CD8-positive, alpha-beta memory T cell (primary cell): ENCODE measurements around the gene GGT6. TPM values are rescaled to one million over a fixed set of nuclear protein-coding genes. Genes with fewer than 3 reads are reported as not detected.
A peak's percentile ranks its signal among the peaks of the same experiment; 100 is the strongest.

Experiments
- CTCF ChIA-PET: fragments of 350-600 bp; sonication (Branson Sonifier 250); formaldehyde crosslinking; loops from one replicate; lab custom pipeline; 2021; ENCODE audit warnings: antibody characterized with exemption; lab: Charles Lee
- POLR2A ChIA-PET: fragments of 350-600 bp; sonication (Branson Sonifier 250); formaldehyde crosslinking; loops from one replicate; lab custom pipeline; 2021; ENCODE audit warnings: antibody characterized with exemption; lab: Charles Lee
- DNase-seq, 5 donors: peaks; one replicate each; pipeline versions ENCODE4 v3.0.0 to v3.0.0-alpha.2; 2020 to 2022; ENCODE audit warnings: mixed read lengths in 1 of 5
- H3K27ac ChIP-seq: one replicate; pipeline ENCODE4 v1.7.0; 2013; ENCODE audit warnings: low read depth, mild to moderate bottlenecking, low read length, moderate library complexity
- H3K27me3 ChIP-seq: 2 replicates; pipeline ENCODE4 v1.7.0; 2013; ENCODE audit warnings: low read length, mild to moderate bottlenecking; ENCODE audit not compliant: insufficient read depth, poor library complexity, severe bottlenecking
- H3K36me3 ChIP-seq: 2 replicates; pipeline ENCODE4 v1.7.0; 2013; ENCODE audit warnings: mild to moderate bottlenecking, low read length, moderate library complexity; ENCODE audit not compliant: insufficient read depth
- H3K4me1 ChIP-seq: 2 replicates; pipeline ENCODE4 v1.7.0; 2013; ENCODE audit warnings: mild to moderate bottlenecking, low read length, moderate library complexity; ENCODE audit not compliant: insufficient read depth
- H3K4me3 ChIP-seq: 2 replicates; pipeline ENCODE4 v1.7.0; 2013; ENCODE audit warnings: mild to moderate bottlenecking, low read length
- H3K9me3 ChIP-seq: 2 replicates; pipeline ENCODE4 v1.7.0; 2013; ENCODE audit warnings: mild to moderate bottlenecking, low read length
- H3K27ac Mint-ChIP-seq, 8 donors: one replicate each; pipeline ENCODE4 v1.8.0; 2020 to 2021; ENCODE audit warnings: mixed read lengths in 8 of 8, mild to moderate bottlenecking in 6 of 8, inconsistent platforms in 3 of 8, moderate library complexity in 3 of 8
- H3K27me3 Mint-ChIP-seq, 2 donors: one replicate each; pipeline ENCODE4 v1.8.0; 2020 to 2021; ENCODE audit warnings: mixed read lengths in 2 of 2, mild to moderate bottlenecking in 1 of 2, moderate library complexity in 1 of 2
- H3K36me3 Mint-ChIP-seq, 3 donors: one replicate each; pipeline ENCODE4 v1.8.0; 2020 to 2021; ENCODE audit warnings: mixed read lengths in 3 of 3, inconsistent platforms in 1 of 3, mild to moderate bottlenecking in 1 of 3
- H3K4me1 Mint-ChIP-seq, 3 donors: one replicate each; pipeline ENCODE4 v1.8.0; 2020 to 2021; ENCODE audit warnings: mixed read lengths in 3 of 3, inconsistent platforms in 1 of 3, mild to moderate bottlenecking in 1 of 3
- H3K4me3 Mint-ChIP-seq, 7 donors: one replicate each; pipeline ENCODE4 v1.8.0; 2020 to 2021; ENCODE audit warnings: mixed read lengths in 7 of 7, mild to moderate bottlenecking in 6 of 7, moderate library complexity in 4 of 7, inconsistent platforms in 2 of 7
- H3K9me3 Mint-ChIP-seq, 5 donors: one replicate each; pipeline ENCODE4 v1.8.0; 2020 to 2022; ENCODE audit warnings: mixed read lengths in 5 of 5, mild to moderate bottlenecking in 3 of 5, moderate library complexity in 2 of 5, inconsistent platforms in 1 of 5
- polyA plus RNA-seq: library from polyadenylated mRNA; unstranded; fragments of 300-500 nt; fragmentation: Illumina TruSeq; gene quantifications from one replicate; pipeline ENCODE4 v1.2.3, GENCODE V29; 2021
- total RNA-seq, 2 experiments: library from RNA; stranded (reverse); gene quantifications; one replicate each; pipeline ENCODE4 v1.2.3, GENCODE V29; 2021

Gene GGT6
- total and polyA plus RNA-seq, 3 experiments from 2014 or later: not detected

- Mint-ChIP-seq H3K27ac (no peak overlapping the region), H3K27me3 (peaks cover 5 to 14% of the 10 kb centered on the region in 2 donors), H3K9me3 (no peaks in the 10 kb centered on the region), H3K4me1 (peaks cover 3 to 12% (median 10%) of the 10 kb centered on the region in 3 donors), H3K36me3 (no peaks in the 10 kb centered on the region), H3K4me3 (no peak overlapping the region)
- H3K4me1 ChIP-seq: no peaks in the 10 kb centered on the region
- no peak overlapping the region for H3K4me3 ChIP-seq
- H3K27me3 ChIP-seq: peaks cover 3% of the 10 kb centered on the region
- H3K36me3 ChIP-seq: no peaks in the 10 kb centered on the region
- POLR2A ChIA-PET: interaction anchor here (0.6 kb wide), 1 partner anchor 9 kb away, joined by 3 read pairs; no protein-coding TSS in a partner anchor
- no peak overlapping the region for H3K27ac ChIP-seq
- no peak for DNase-seq
- CTCF ChIA-PET: interaction anchor here (1.0 to 1.4 kb wide), 2 partner anchors 10 to 194 kb away, joined by 3 read pairs; no protein-coding TSS in a partner anchor
- H3K9me3 ChIP-seq: no peaks in the 10 kb centered on the region
These were observed 17.1 kb upstream of the GGT6 start for GRCh38 chr17:4577386-4577993.

GRCh38 chr17:4576729-4577322 is 16.4 kb upstream of the GGT6 start:
- Mint-ChIP-seq H3K4me3 (no peak overlapping the region), H3K9me3 (no peaks in the 10 kb centered on the region), H3K36me3 (no peaks in the 10 kb centered on the region), H3K27me3 (peaks cover 4 to 8% of the 10 kb centered on the region in 2 donors), H3K4me1 (peaks cover 3 to 12% (median 10%) of the 10 kb centered on the region in 3 donors), H3K27ac (no peak overlapping the region)
- Histone ChIP-seq H3K27ac (no peak overlapping the region), H3K27me3 (no peaks in the 10 kb centered on the region), H3K9me3 (no peaks in the 10 kb centered on the region), H3K4me1 (no peaks in the 10 kb centered on the region), H3K36me3 (no peaks in the 10 kb centered on the region), H3K4me3 (no peak overlapping the region)
- POLR2A ChIA-PET: no interaction called here
- CTCF ChIA-PET: interaction anchor here (1.0 to 1.4 kb wide), 2 partner anchors 9 to 193 kb away, joined by 3 read pairs; no protein-coding TSS in a partner anchor
- no peak for DNase-seq

GRCh38 chr17:4576161-4576558 is 15.8 kb upstream of the GGT6 start:
- H3K4me1 Mint-ChIP-seq: peaks cover 3 to 12% (median 10%) of the 10 kb centered on the region in 3 donors
- Histone ChIP-seq H3K27ac (no peak overlapping the region), H3K27me3 (no peaks in the 10 kb centered on the region), H3K4me3 (no peak overlapping the region), H3K4me1 (no peaks in the 10 kb centered on the region), H3K9me3 (no peaks in the 10 kb centered on the region), H3K36me3 (no peaks in the 10 kb centered on the region)
- POLR2A ChIA-PET: no interaction called here
- DNase-seq: no peak
- H3K4me3 Mint-ChIP-seq: no peak overlapping the region
- no peaks in the 10 kb centered on the region for H3K36me3 Mint-ChIP-seq
- H3K27ac Mint-ChIP-seq: peak overlapping the region in 1 of 8 donors; percentile 1
- CTCF ChIA-PET: interaction anchor here (1.4 kb wide), 1 partner anchor 192 kb away, joined by 3 read pairs; no protein-coding TSS in a partner anchor
- peaks cover 0 to 3% of the 10 kb centered on the region in 2 donors for H3K27me3 Mint-ChIP-seq
- no peaks in the 10 kb centered on the region for H3K9me3 Mint-ChIP-seq

GRCh38 chr17:4574448-4575045 is 14.2 kb upstream of the GGT6 start:
- Histone ChIP-seq H3K36me3 (no peaks in the 10 kb centered on the region), H3K4me3 (no peak overlapping the region), H3K27ac (no peak overlapping the region), H3K4me1 (no peaks in the 10 kb centered on the region), H3K27me3 (no peaks in the 10 kb centered on the region), H3K9me3 (no peaks in the 10 kb centered on the region)
- Mint-ChIP-seq H3K9me3 (no peaks in the 10 kb centered on the region), H3K4me1 (peaks cover 3 to 12% (median 10%) of the 10 kb centered on the region in 3 donors), H3K36me3 (no peaks in the 10 kb centered on the region), H3K27ac (no peak overlapping the region), H3K4me3 (no peak overlapping the region), H3K27me3 (peaks cover 0 to 5% of the 10 kb centered on the region in 2 donors)
- no peak for DNase-seq
- ChIA-PET POLR2A (no interaction called here), CTCF (interaction anchor here (1.3 to 1.7 kb wide), 2 partner anchors 21 to 30 kb away, joined by 4 to 5 read pairs; no protein-coding TSS in a partner anchor)

- ChIA-PET CTCF (interaction anchor here (1.3 to 1.7 kb wide), 2 partner anchors 21 to 30 kb away, joined by 4 to 5 read pairs; no protein-coding TSS in a partner anchor), POLR2A (no interaction called here)
- no peak overlapping the region for H3K4me3 Mint-ChIP-seq
- Histone ChIP-seq H3K4me1 (no peaks in the 10 kb centered on the region), H3K4me3 (no peak overlapping the region), H3K9me3 (no peaks in the 10 kb centered on the region), H3K27ac (no peak overlapping the region), H3K27me3 (no peaks in the 10 kb centered on the region), H3K36me3 (no peaks in the 10 kb centered on the region)
- H3K27me3 Mint-ChIP-seq: peaks cover 0 to 5% of the 10 kb centered on the region in 2 donors
- peak in 2 of 5 donors; percentile 8 to 71 for DNase-seq
- no peaks in the 10 kb centered on the region for H3K36me3 Mint-ChIP-seq
- peak overlapping the region in 4 of 8 donors; percentile 9 to 42 (median 21) for H3K27ac Mint-ChIP-seq
- no peaks in the 10 kb centered on the region for H3K9me3 Mint-ChIP-seq
- H3K4me1 Mint-ChIP-seq: peaks cover 3 to 12% (median 10%) of the 10 kb centered on the region in 3 donors
These were observed 13.3 kb upstream of the GGT6 start for GRCh38 chr17:4573669-4574068.

GRCh38 chr17:4573115-4573514 is 12.7 kb upstream of the GGT6 start:
- Histone ChIP-seq H3K27ac (no peak overlapping the region), H3K9me3 (no peaks in the 10 kb centered on the region), H3K4me3 (no peak overlapping the region), H3K27me3 (no peaks in the 10 kb centered on the region), H3K36me3 (no peaks in the 10 kb centered on the region), H3K4me1 (no peaks in the 10 kb centered on the region)
- POLR2A ChIA-PET: no interaction called here
- H3K4me3 Mint-ChIP-seq: no peak overlapping the region
- no peak for DNase-seq
- H3K36me3 Mint-ChIP-seq: no peaks in the 10 kb centered on the region
- peaks cover 3 to 12% (median 10%) of the 10 kb centered on the region in 3 donors for H3K4me1 Mint-ChIP-seq
- CTCF ChIA-PET: interaction anchor here (1.3 kb wide), 1 partner anchor 22 kb away, joined by 5 read pairs; no protein-coding TSS in a partner anchor
- no peaks in the 10 kb centered on the region for H3K9me3 Mint-ChIP-seq
- H3K27ac Mint-ChIP-seq: peak overlapping the region in 2 of 8 donors; percentile 26 to 42
- H3K27me3 Mint-ChIP-seq: peaks cover 0 to 5% of the 10 kb centered on the region in 2 donors

- Mint-ChIP-seq H3K9me3 (no peaks in the 10 kb centered on the region), H3K36me3 (no peaks in the 10 kb centered on the region), H3K4me3 (no peak overlapping the region), H3K4me1 (peaks cover 3 to 12% (median 10%) of the 10 kb centered on the region in 3 donors), H3K27ac (peak overlapping the region in 1 of 8 donors; percentile 47), H3K27me3 (peaks cover 0 to 5% of the 10 kb centered on the region in 2 donors)
- no peak overlapping the region for H3K27ac ChIP-seq
- no peak overlapping the region for H3K4me3 ChIP-seq
- DNase-seq: no peak
- H3K4me1 ChIP-seq: no peaks in the 10 kb centered on the region
- H3K27me3 ChIP-seq: no peaks in the 10 kb centered on the region
- no peaks in the 10 kb centered on the region for H3K36me3 ChIP-seq
- CTCF ChIA-PET: no interaction called here
- POLR2A ChIA-PET: no interaction called here
- no peaks in the 10 kb centered on the region for H3K9me3 ChIP-seq
These were observed 11.8 kb upstream of the GGT6 start for GRCh38 chr17:4572131-4572530.
